GM12878 (cell line): ENCODE results near the gene PRM2. TPM values are rescaled to one million over a fixed set of nuclear protein-coding genes. Genes with fewer than 3 reads are reported as not detected.

Experiments
- ATAC-seq: fragments of 200-7000 bp; cut with Tn5 transposase; 3 replicates; pipeline ENCODE4 v1.9.1; 2020; ENCODE audit warnings: mild to moderate bottlenecking, moderate library complexity
- BruUV-seq: library from RNA; stranded (reverse); fragments of 400-500 nt; replicated peaks from 2 replicates; lab custom pipeline; 2021; lab: Mats Ljungman, UMichigan
- CTCF ChIA-PET: fragments of 300-600 bp; sonication (Branson Sonifier 250); formaldehyde crosslinking; extraction: SDS; loops from one replicate; lab custom pipeline; 2021; ENCODE audit warnings: inconsistent platforms; lab: Yijun Ruan, JAX
- POLR2A ChIA-PET: fragments of 350-600 bp; formaldehyde crosslinking; extraction: SDS; loops from one replicate; lab custom pipeline; 2021; ENCODE audit warnings: inconsistent platforms; lab: Charles Lee
- RAD21 ChIA-PET: fragments of 300-600 bp; sonication (Branson Sonifier 250); formaldehyde crosslinking; loops from one replicate; lab custom pipeline; 2023; ENCODE audit warnings: antibody characterized with exemption; ENCODE audit not compliant: unreplicated experiment; lab: Charles Lee
- SMC1A ChIA-PET: fragments of 300-600 bp; sonication (Branson Sonifier 250); formaldehyde crosslinking; loops from one replicate; lab custom pipeline; 2023; ENCODE audit not compliant: unreplicated experiment, uncharacterized antibody; lab: Charles Lee
- DNase-seq: peaks from one replicate; pipeline ENCODE4 v3.0.0-alpha.2; 2011; ENCODE audit warnings: low read depth, low spot score
- FAIRE-seq: peaks from 3 replicates; lab custom pipeline; 2011; peaks lifted over from hg19 to GRCh38; lab: Jason Lieb, UNC
- H2AFZ ChIP-seq: 2 replicates; pipeline ENCODE4 v1.6.0; 2011; ENCODE audit warnings: low read depth, low read length, control low read depth; ENCODE audit not compliant: control insufficient read depth
- H3K27ac ChIP-seq: 2 replicates; pipeline ENCODE4 v1.5.1; 2011; ENCODE audit warnings: control low read depth; ENCODE audit not compliant: control insufficient read depth, insufficient read depth
- H3K27me3 ChIP-seq, 2 experiments: replicated peaks in 1 of 2; 2 replicates each; pipeline versions ENCODE4 v1.6.0 to v1.6.1; 2011; ENCODE audit warnings: low read length in 1 of 2; ENCODE audit not compliant: control insufficient read depth in 2 of 2, insufficient read depth in 2 of 2
- H3K36me3 ChIP-seq, 2 experiments: 2 replicates each; pipeline ENCODE4 v1.5.1; 2011; ENCODE audit warnings: low read length in 1 of 2; ENCODE audit not compliant: control insufficient read depth in 2 of 2, insufficient read depth in 2 of 2
- H3K4me1 ChIP-seq: 2 replicates; pipeline ENCODE4 v1.6.1; 2011; ENCODE audit warnings: mild to moderate bottlenecking, low read length, moderate library complexity, mixed read lengths; ENCODE audit not compliant: control insufficient read depth, insufficient read depth
- H3K4me2 ChIP-seq: 2 replicates; pipeline ENCODE4 v1.6.0; 2011; ENCODE audit warnings: control low read depth; ENCODE audit not compliant: control insufficient read depth, insufficient read depth
- H3K4me3 ChIP-seq: fragments of 200-600 bp; sonication (generic); 2 replicates; pipeline ENCODE4 v1.5.1; 2016
- H3K79me2 ChIP-seq: 2 replicates; pipeline ENCODE4 v1.6.0; 2011; ENCODE audit warnings: low read length; ENCODE audit not compliant: control insufficient read depth, insufficient read depth
- H3K9ac ChIP-seq: 2 replicates; pipeline ENCODE4 v1.8.0; 2011; ENCODE audit warnings: low read length, control low read depth, mixed read lengths; ENCODE audit not compliant: control insufficient read depth, insufficient read depth
- H3K9me3 ChIP-seq: replicated peaks from 3 replicates; pipeline ENCODE4 v1.5.1; 2011; ENCODE audit warnings: mild to moderate bottlenecking, low read length; ENCODE audit not compliant: control insufficient read depth, insufficient read depth
- H4K20me1 ChIP-seq: 2 replicates; pipeline ENCODE4 v1.6.0; 2011; ENCODE audit not compliant: control insufficient read depth, insufficient read depth
- JUNB ChIP-seq: IDR thresholded peaks from 2 replicates; pipeline ENCODE4 v1.6.1; 2016; ENCODE audit warnings: antibody characterized with exemption, mild to moderate bottlenecking
- PBX3 ChIP-seq: IDR thresholded peaks from 2 replicates; pipeline ENCODE4 v1.6.1; 2011; ENCODE audit warnings: mild to moderate bottlenecking, low read depth, low read length, moderate library complexity; ENCODE audit not compliant: insufficient replicate concordance
- RB1 ChIP-seq: fragments of 450-650 bp; formaldehyde crosslinking; IDR thresholded peaks from 2 replicates; pipeline ENCODE4 v1.6.1; 2017; ENCODE audit warnings: mild to moderate bottlenecking, borderline replicate concordance
- REST ChIP-seq: IDR thresholded peaks from 2 replicates; pipeline ENCODE4 v1.6.1; 2012; ENCODE audit warnings: mild to moderate bottlenecking, low read depth, low read length
- ZNF24 ChIP-seq: fragments of 450-650 bp; IDR thresholded peaks from 2 replicates; pipeline ENCODE4 v1.6.1; 2017; ENCODE audit warnings: antibody characterized with exemption, mild to moderate bottlenecking
- WGBS: methylation state at CpG from one replicate; pipeline ENCODE4 v1.1.6; 2016; ENCODE audit warnings: low lambda C conversion rate; ENCODE audit not compliant: insufficient replicate concordance, insufficient coverage; ENCODE audit errors: missing lambda C conversion rate; 5-methylcytosine and 5-hydroxymethylcytosine counted together
- in situ Hi-C: fragments of 300-500 bp; cut with MboI; formaldehyde crosslinking; loops from 9 replicates; pipeline ENCODE4 v1.14.3; 2018; ENCODE audit warnings: mixed read lengths
- intact Hi-C: fragments of 100-400 bp; cut with micrococcal nuclease; formaldehyde crosslinking; loops from one replicate; pipeline ENCODE4 v1.14.2; 2022; ENCODE audit not compliant: unreplicated experiment
- polyA plus RNA-seq, 11 experiments: library from polyadenylated mRNA; depleted of rRNA in 4 of 11; unstranded in 6 of 11; stranded (reverse) in 5 of 11; fragments of >200 nt; fragmentation: Nextera tagmentation in 4 of 11; fragmentation: Illumina TruSeq in 1 of 11; extraction: Ambion mirVana in 4 of 11; extraction: Trizol in 1 of 11; gene quantifications; 1 replicate in 1 of 11; 2 replicates in 10 of 11; pipeline versions ENCODE4 v1.2.1 to v1.2.3, GENCODE V29; 2011 to 2016; ENCODE audit warnings: inconsistent platforms in 2 of 11, missing spikeins in 2 of 11, low read depth in 1 of 11
- total RNA-seq, 4 experiments: library from RNA; depleted of rRNA in 3 of 4; stranded (reverse); fragments of >200 nt in 3 of 4; fragmentation: Illumina TruSeq in 1 of 4; extraction: Trizol in 1 of 4; gene quantifications; 2 replicates each; pipeline versions ENCODE4 v1.2.1 to v1.2.3, GENCODE V29; 2013 to 2021

The PRM2 gene
- total and polyA plus RNA-seq, 10 of the 15 experiments (the other 5 are each of a cell fraction or from before 2014, with no cell fraction given) = not detected

GRCh38 chr16:11285842-11286241 is 9.6 kb upstream of the PRM2 start:
- no peaks in the 10 kb centered on the region for H3K9me3 ChIP-seq
- SMC1A ChIA-PET = interaction anchor here (0.7 to 4.3 kb wide), 9 partner anchors 11 to 69 kb away, joined by 3 to 40 read pairs (median 3); partner anchors contain the start of genes PRM3 and SOCS1
- no peak overlapping the region for H3K4me2 ChIP-seq
- no peak overlapping the region for H2AFZ ChIP-seq
- H3K27me3 ChIP-seq = no peaks in the 10 kb centered on the region
- CTCF ChIA-PET = interaction anchor here (0.6 to 1.6 kb wide), 6 partner anchors 11 to 303 kb away, joined by 3 to 5 read pairs (median 3); partner anchors contain the start of gene TNP2
- POLR2A ChIA-PET = interaction anchor here (0.7 to 1.2 kb wide), 3 partner anchors 9 to 157 kb away, joined by 3 to 5 read pairs (median 3); no protein-coding TSS in a partner anchor
- WGBS = 92% methylated on average over 2 of the region's 2 CpGs
- TF ChIP-seq JUNB (0 out of 2 replicates have a peak, but pooled peaks have one; percentile 5), PBX3 (no peak), ZNF24 (0 out of 2 replicates have a peak, but pooled peaks have one; percentile 18), REST (peak; percentile 57; the same call in 1 of the 2 replicates), RB1 (no peak)
- BruUV-seq = no TSS peak
- RAD21 ChIA-PET = interaction anchor here (0.9 to 4.0 kb wide), 7 partner anchors 12 to 94 kb away, joined by 3 to 26 read pairs (median 4); partner anchors contain the start of gene SOCS1
- H3K4me3 ChIP-seq = no peak overlapping the region
- ATAC-seq = peak; percentile 46
- intact Hi-C loops = no loop called here
- H3K27ac ChIP-seq = no peak overlapping the region
- no peaks in the 10 kb centered on the region for H4K20me1 ChIP-seq
- no peak for FAIRE-seq
- in situ Hi-C loops = no loop called here
- H3K79me2 ChIP-seq = no peaks in the 10 kb centered on the region
- H3K9ac ChIP-seq = no peak overlapping the region
- no peak for DNase-seq
- peaks cover 10% of the 10 kb centered on the region for H3K4me1 ChIP-seq
- H3K36me3 ChIP-seq = no peaks in the 10 kb centered on the region
